Esophagus squamous epithelium (tissue), 4 donors: ENCODE results near the gene ZNF761.

Source experiments
- CTCF ChIP-seq, 6 experiments: fragments of 450-650 bp in 4 of 6; fragments of 200-600 bp in 2 of 6; sonication (generic) in 2 of 6; IDR thresholded peaks; one replicate each; pipeline ENCODE4 v1.5.1; 2016 to 2019; ENCODE audit warnings: antibody characterized with exemption in 6 of 6, mild to moderate bottlenecking in 4 of 6, moderate library complexity in 4 of 6
- POLR2A ChIP-seq, 4 donors: fragments of 450-650 bp; IDR thresholded peaks; one replicate each; pipeline ENCODE4 v1.6.1; 2017; ENCODE audit warnings: antibody characterized with exemption in 4 of 4, mild to moderate bottlenecking in 4 of 4, moderate library complexity in 3 of 4

GRCh38 chr19:53463263-53463662 lies 31.5 kb downstream of the ZNF761 start:
- TF ChIP-seq CTCF (IDR thresholded peaks at IDR 0.05): no peak
- no peak for TF ChIP-seq POLR2A (IDR thresholded peaks at IDR 0.05)
